Measurements from ENCODE around the gene KCNB1.

GRCh38 chr20:49478754-49479689 lies 3.4 kb downstream of the KCNB1 start:
- no peak for TF ChIP-seq CTCF (IDR thresholded peaks at IDR 0.05)
- TF ChIP-seq POLR2AphosphoS5 (IDR thresholded peaks at IDR 0.05; ENCODE audit: insufficient read depth in 1 of 2, low read depth in 1 of 2) = no peak
